Right lobe of liver (tissue), 4 donors: Measurements from ENCODE around the gene SH3TC2.

Source experiments
- POLR2A ChIP-seq: fragments of 450-650 bp; IDR thresholded peaks from one replicate; pipeline ENCODE4 v1.6.1; 2017; ENCODE audit warnings: antibody characterized with exemption, mild to moderate bottlenecking
- TF ChIP-seq, protein P1 (sequence below), 4 donors: fragments of 200-600 bp in 3 of 4; fragments of 450-650 bp in 1 of 4; IDR thresholded peaks; one replicate each; pipeline versions ENCODE4 v1.5.1 to v1.8.0; 2016 to 2022; ENCODE audit warnings: antibody characterized with exemption in 4 of 4, mild to moderate bottlenecking in 2 of 4
- donor health status: DM: no; HTN: no; CAD: no.
- donor health status: DM: no; HTN: no; CAD: no.
- donor health status: DM: no; HTN: yes; CAD: no.

DNA sequence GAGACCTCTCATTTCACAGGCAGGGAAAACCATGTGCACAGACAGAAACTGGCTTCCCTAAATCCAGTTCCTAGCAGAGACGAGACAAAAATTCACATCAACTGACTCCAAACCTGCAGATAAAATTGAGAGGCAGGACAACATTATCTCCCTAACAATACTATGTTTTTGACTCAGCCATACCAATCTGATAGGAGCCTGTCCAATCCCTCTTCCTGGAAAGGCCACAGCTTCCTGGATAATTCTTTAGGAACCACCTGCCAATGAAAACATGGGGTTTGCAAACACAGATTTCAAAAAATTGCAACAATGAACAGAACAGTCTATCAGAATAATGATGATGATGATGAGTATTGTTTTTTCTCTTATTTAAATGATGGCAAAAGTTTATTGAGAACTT lies 22.4 kb downstream of the SH3TC2 start:
- TF ChIP-seq, protein P1, sequence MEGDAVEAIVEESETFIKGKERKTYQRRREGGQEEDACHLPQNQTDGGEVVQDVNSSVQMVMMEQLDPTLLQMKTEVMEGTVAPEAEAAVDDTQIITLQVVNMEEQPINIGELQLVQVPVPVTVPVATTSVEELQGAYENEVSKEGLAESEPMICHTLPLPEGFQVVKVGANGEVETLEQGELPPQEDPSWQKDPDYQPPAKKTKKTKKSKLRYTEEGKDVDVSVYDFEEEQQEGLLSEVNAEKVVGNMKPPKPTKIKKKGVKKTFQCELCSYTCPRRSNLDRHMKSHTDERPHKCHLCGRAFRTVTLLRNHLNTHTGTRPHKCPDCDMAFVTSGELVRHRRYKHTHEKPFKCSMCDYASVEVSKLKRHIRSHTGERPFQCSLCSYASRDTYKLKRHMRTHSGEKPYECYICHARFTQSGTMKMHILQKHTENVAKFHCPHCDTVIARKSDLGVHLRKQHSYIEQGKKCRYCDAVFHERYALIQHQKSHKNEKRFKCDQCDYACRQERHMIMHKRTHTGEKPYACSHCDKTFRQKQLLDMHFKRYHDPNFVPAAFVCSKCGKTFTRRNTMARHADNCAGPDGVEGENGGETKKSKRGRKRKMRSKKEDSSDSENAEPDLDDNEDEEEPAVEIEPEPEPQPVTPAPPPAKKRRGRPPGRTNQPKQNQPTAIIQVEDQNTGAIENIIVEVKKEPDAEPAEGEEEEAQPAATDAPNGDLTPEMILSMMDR (IDR thresholded peaks at IDR 0.05), result no peak
- TF ChIP-seq POLR2A, result no peak
